Small intestine (tissue), 7 donors: ENCODE data around the gene DNAJB2. TPM values are rescaled to one million over a fixed set of nuclear protein-coding genes. Genes with fewer than 3 reads are reported as not detected.

Experiments
- DNase-seq, 2 donors: peaks; one replicate each; pipeline versions ENCODE4 v3.0.0 to v3.0.0-alpha.2; 2013
- FAIRE-seq: peaks from 2 replicates; lab custom pipeline; 2012; peaks lifted over from hg19 to GRCh38; lab: Jason Lieb, UNC
- H3K27ac ChIP-seq, 3 donors: one replicate each; pipeline ENCODE4 v1.5.1; 2013; ENCODE audit warnings: low read length in 2 of 3, mild to moderate bottlenecking in 2 of 3, control low read depth in 1 of 3, inconsistent platforms in 1 of 3, low read depth in 1 of 3, moderate library complexity in 1 of 3
- H3K27me3 ChIP-seq, 3 donors: one replicate each; pipeline ENCODE4 v1.6.1; 2013; ENCODE audit warnings: low read length in 3 of 3, inconsistent platforms in 1 of 3; ENCODE audit not compliant: control insufficient read depth in 3 of 3, insufficient read depth in 3 of 3
- H3K36me3 ChIP-seq, 3 donors: one replicate each; pipeline ENCODE4 v1.6.1; 2013; ENCODE audit warnings: low read length in 3 of 3, inconsistent platforms in 1 of 3, low read depth in 1 of 3, mild to moderate bottlenecking in 1 of 3, moderate library complexity in 1 of 3; ENCODE audit not compliant: control insufficient read depth in 3 of 3, insufficient read depth in 2 of 3
- H3K4me1 ChIP-seq, 3 donors: one replicate each; pipeline ENCODE4 v1.6.1; 2013; ENCODE audit warnings: low read length in 2 of 3, inconsistent platforms in 1 of 3, low read depth in 1 of 3, mild to moderate bottlenecking in 1 of 3, moderate library complexity in 1 of 3; ENCODE audit not compliant: control insufficient read depth in 3 of 3, insufficient read depth in 2 of 3
- H3K4me3 ChIP-seq, 3 donors: one replicate each; pipeline ENCODE4 v1.5.1; 2013; ENCODE audit warnings: low read length in 3 of 3, control low read depth in 1 of 3, inconsistent platforms in 1 of 3, low read depth in 1 of 3, mild to moderate bottlenecking in 1 of 3, moderate library complexity in 1 of 3
- H3K9me3 ChIP-seq, 2 donors: one replicate each; pipeline ENCODE4 v1.6.1; 2013; ENCODE audit warnings: low read depth in 1 of 2, low read length in 1 of 2; ENCODE audit not compliant: control insufficient read depth in 2 of 2, insufficient read depth in 1 of 2
- WGBS, 3 donors: extraction: QIAGEN DNeasy Blood & Tissue Kit; methylation state at CpG; one replicate each; pipeline ENCODE4 v1.1.7; 2013; 5-methylcytosine and 5-hydroxymethylcytosine counted together
- polyA plus RNA-seq, 4 donors: library from polyadenylated mRNA; stranded (reverse) in 3 of 4; unstranded in 1 of 4; fragments of 200-250 nt in 3 of 4; fragments of 120-200 nt in 1 of 4; gene quantifications; one replicate each; pipeline versions ENCODE4 v1.2.1 to v1.2.3, GENCODE V29; 2013
- donor health status: healthy with polysubstance abuse.
- donor health status: control.
- donor health status: control.
- donor health status: Bipolar disorder and iron deficiency.
- donor health status: healthy.

DNAJB2 gene
- polyA plus RNA-seq, 4 donors, result 43.3 to 65.8 (median 57.7) TPM

GRCh38 chr2:219289537-219290361 lies 10.6 kb downstream of the DNAJB2 start:
- no peak overlapping the region for H3K4me3 ChIP-seq
- WGBS, 3 donors, result 48 to 57% (median 53%) methylated on average over 16 of the region's 16 CpGs
- FAIRE-seq (no peak), DNase-seq (peak in 1 of 2 donors; percentile 32)
- no peaks in the 10 kb centered on the region for H3K27me3 ChIP-seq
- no peaks in the 10 kb centered on the region for H3K9me3 ChIP-seq
- H3K4me1 ChIP-seq, result peaks cover 0 to 2% (median 0%) of the 10 kb centered on the region in 3 donors
- peak overlapping the region in 2 of 3 donors; percentile 19 to 21 for H3K27ac ChIP-seq
- H3K36me3 ChIP-seq, result peaks cover 2 to 19% (median 3%) of the 10 kb centered on the region in 3 donors

GRCh38 chr2:219290381-219291171 lies 11.4 kb downstream of the DNAJB2 start:
- H3K27ac ChIP-seq, result no peak overlapping the region
- H3K4me3 ChIP-seq, result no peak overlapping the region
- H3K4me1 ChIP-seq, result peaks cover 0 to 6% (median 0%) of the 10 kb centered on the region in 3 donors
- no peaks in the 10 kb centered on the region for H3K27me3 ChIP-seq
- peaks cover 0 to 11% (median 3%) of the 10 kb centered on the region in 3 donors for H3K36me3 ChIP-seq
- no peak for FAIRE-seq
- no peak for DNase-seq
- H3K9me3 ChIP-seq, result no peaks in the 10 kb centered on the region
- WGBS, 3 donors, result 82 to 87% (median 87%) methylated on average over 16 of the region's 16 CpGs

DNA sequence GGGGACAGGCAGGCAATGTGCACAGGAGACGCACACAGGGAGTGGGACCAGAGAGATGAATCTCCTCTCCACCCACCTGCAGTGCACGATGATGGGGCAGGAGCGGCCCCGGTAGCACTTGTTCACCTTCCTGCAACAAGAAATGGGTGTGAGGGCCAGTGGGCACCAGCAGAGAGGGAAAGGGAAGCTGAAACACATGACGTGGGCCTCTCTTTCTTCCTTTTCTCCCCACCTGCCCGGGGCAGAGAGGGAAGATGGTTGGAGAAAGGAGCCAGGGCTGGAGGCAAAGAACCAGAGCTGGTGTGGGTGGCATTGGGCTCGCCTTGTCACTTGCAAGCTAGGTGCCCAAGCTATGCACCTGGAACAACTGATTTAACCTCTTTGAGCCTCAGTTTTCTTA lies 12.2 kb downstream of the DNAJB2 start:
- Histone ChIP-seq H3K27ac (no peak overlapping the region), H3K36me3 (peaks cover 0 to 5% (median 2%) of the 10 kb centered on the region in 3 donors), H3K9me3 (no peaks in the 10 kb centered on the region), H3K4me1 (peaks cover 0 to 6% (median 0%) of the 10 kb centered on the region in 3 donors), H3K27me3 (peaks cover 0 to 2% (median 0%) of the 10 kb centered on the region in 3 donors), H3K4me3 (no peak overlapping the region)
- DNase-seq (no peak), FAIRE-seq (no peak)
- WGBS, 3 donors, result 78 to 86% (median 79%) methylated on average over 6 to 7 of the region's 7 CpGs

DNA sequence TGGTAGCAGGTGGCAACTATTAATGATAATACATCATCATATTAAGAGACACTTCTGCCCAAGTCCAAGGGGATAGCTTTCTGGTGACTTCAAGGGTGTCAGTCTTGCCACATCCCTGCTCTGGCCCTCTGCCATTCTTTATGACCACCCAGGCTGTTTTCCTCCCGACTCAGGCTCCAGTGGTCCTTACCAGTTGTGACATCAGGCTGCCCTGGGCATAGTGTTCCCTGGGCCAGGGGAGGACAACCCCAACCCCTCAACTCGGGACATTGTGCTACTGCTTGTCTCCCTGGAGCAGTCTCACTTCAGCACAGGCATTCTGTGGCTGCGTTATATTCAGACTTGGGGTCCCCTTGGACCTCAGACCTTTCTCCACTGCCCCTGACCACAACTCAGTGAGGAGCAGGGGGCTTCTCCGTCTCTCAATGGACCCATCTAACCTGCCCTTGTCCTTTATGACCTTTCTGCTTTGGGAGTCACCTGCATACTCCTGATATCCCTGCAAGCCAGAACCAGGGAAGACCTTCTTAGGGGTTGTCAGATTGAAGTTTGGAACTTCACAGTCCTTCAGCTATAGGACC lies 12.8 kb downstream of the DNAJB2 start:
- H3K27ac ChIP-seq, result no peak overlapping the region
- H3K4me3 ChIP-seq, result no peak overlapping the region
- H3K36me3 ChIP-seq, result no peaks in the 10 kb centered on the region
- H3K4me1 ChIP-seq, result peaks cover 0 to 6% (median 0%) of the 10 kb centered on the region in 3 donors
- no peaks in the 10 kb centered on the region for H3K9me3 ChIP-seq
- DNase-seq, result no peak
- peaks cover 0 to 6% (median 0%) of the 10 kb centered on the region in 3 donors for H3K27me3 ChIP-seq
- 67 to 76% (median 69%) methylated on average over 4 of the region's 4 CpGs for WGBS, 3 donors
- no peak for FAIRE-seq

DNA sequence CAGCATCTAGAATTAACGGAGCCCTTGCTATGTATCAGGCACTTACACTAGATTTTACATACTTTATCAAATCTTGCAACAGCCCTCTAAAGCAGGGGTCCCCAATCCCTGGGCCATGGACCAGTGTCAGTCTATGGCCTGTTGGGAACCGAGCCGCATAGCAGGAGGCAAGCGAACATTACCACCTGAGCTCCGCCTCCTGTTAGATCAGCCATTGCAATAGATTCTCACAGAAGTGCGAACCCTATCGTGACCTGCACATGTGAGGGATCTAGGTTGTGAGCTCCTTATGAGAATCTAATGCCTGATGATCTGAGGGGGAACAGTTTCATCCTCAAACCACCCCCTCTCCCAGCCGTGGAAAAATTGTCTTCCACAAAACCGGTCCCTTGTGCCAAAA lies 13.4 kb downstream of the DNAJB2 start:
- FAIRE-seq (no peak), DNase-seq (no peak)
- H3K27ac ChIP-seq, result no peak overlapping the region
- no peaks in the 10 kb centered on the region for H3K36me3 ChIP-seq
- 82 to 89% (median 85%) methylated on average over 9 of the region's 9 CpGs for WGBS, 3 donors
- no peak overlapping the region for H3K4me3 ChIP-seq
- H3K27me3 ChIP-seq, result peaks cover 0 to 6% (median 0%) of the 10 kb centered on the region in 3 donors
- no peaks in the 10 kb centered on the region for H3K9me3 ChIP-seq
- peaks cover 0 to 6% (median 0%) of the 10 kb centered on the region in 3 donors for H3K4me1 ChIP-seq

DNA sequence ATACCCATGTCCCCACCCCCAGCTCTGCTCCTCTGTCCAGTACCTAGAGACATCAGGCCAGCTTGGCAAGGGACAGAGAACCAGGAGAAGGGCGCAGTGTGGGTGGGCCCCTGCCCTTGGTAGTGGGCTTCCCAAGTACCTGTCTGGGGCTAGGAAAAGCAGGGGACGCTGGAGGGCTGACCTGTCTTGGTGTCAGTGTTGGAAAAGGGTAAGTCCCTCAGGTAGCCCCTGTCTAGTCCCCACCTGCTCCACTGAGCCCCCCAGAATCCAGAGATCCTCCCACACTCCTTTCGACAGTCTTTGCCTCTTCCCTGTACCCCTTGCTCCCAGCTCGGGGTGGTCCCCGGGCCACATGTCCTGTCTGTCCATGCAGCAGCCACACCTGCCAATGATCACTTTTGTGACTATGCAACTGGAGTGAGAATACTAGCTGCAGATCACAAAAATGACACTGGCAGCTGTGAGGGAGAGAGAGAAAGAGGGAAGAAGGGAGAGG lies 14.6 kb downstream of the DNAJB2 start:
- DNase-seq, result no peak
- no peaks in the 10 kb centered on the region for H3K36me3 ChIP-seq
- no peak overlapping the region for H3K27ac ChIP-seq
- FAIRE-seq, result no peak
- peaks cover 0 to 6% (median 0%) of the 10 kb centered on the region in 3 donors for H3K4me1 ChIP-seq
- H3K9me3 ChIP-seq, result no peaks in the 10 kb centered on the region
- 80 to 92% (median 86%) methylated on average over 5 of the region's 5 CpGs for WGBS, 3 donors
- H3K27me3 ChIP-seq, result peaks cover 0 to 6% (median 0%) of the 10 kb centered on the region in 3 donors
- no peak overlapping the region for H3K4me3 ChIP-seq

DNA sequence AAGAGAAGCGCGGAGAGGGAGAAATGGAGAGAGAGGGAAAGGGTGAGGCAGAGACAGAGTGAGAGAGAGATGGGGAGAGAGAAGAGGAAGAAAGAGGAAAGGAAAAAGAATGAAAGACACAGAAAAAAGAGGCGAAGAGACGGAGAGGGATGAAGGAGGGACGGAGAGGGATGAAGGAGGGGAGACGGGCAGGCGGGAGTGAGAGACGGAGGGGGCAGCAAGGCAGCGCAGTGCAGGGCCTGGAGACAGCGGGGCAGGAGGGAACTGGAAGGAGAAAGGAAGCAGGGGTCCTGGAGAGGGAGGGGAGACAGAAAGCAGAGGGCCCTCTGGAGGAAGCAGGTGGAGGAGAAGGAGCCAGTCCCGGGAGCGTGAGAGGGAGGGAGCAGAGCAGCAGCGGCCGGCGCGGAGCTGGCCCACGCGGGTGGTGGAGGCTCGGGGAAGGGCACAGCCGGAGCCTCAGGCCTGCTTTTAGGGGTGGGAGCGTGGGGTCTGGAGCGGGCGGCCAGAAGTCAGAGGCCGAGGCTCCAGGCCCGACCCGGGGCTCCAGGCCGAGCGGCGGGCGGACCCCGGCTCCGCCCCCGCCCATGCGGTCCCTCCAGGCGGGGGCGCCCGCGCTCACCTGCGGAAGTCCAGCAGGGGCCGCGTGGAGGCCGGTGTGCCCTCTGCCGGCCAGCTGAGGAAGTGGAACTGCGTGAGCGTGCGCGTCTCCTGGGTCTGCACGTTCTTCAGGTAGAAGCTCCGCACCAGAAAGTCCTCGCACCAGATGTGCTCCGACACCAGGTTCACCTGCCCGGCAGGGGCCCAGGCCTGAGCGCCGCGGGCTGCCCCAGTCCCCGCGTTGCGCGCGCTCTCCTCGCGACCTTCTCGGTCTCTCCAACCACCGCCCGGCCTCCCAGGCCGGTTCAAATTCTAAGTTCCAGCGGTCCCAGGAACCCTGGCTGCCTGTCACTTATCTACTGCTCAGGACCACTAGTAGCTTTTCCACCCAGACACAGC lies 15.5 kb downstream of the DNAJB2 start:
- 7 to 12% (median 8%) methylated on average over 54 to 67 of the region's 67 CpGs for WGBS, 3 donors
- DNase-seq (peak; percentile 86 to 96), FAIRE-seq (no peak)
- Histone ChIP-seq H3K36me3 (no peaks in the 10 kb centered on the region), H3K27ac (peak overlapping the region in 2 of 3 donors; percentile 13 to 44), H3K4me1 (peaks cover 0 to 6% (median 0%) of the 10 kb centered on the region in 3 donors), H3K4me3 (peak overlapping the region in 2 of 3 donors; percentile 46 to 55), H3K27me3 (peaks cover 0 to 11% (median 2%) of the 10 kb centered on the region in 3 donors), H3K9me3 (no peaks in the 10 kb centered on the region)
